HG03103 (cell line): ENCODE measurements around the gene IGFLR1.
A peak's percentile ranks its signal among the peaks of the same experiment; 100 is the strongest.
"Not testable (repeated sequence)": the region's sequence is repeated elsewhere in the genome, so short reads cannot be mapped to it uniquely, and the experiment has no call there.

ENCODE experiments used
- ATAC-seq: cut with Tn5 transposase; IDR thresholded peaks from one replicate; pipeline ENCODE4 v1.9.1; 2021; ENCODE audit warnings: low read depth; ENCODE audit not compliant: unreplicated experiment

Gene IGFLR1

GRCh38 chr19:35777961-35778360 is 35.7 kb upstream of the IGFLR1 start:
- no peak for ATAC-seq

- no peak for ATAC-seq
Measured at GRCh38 chr19:35777086-35777841, 35.0 kb upstream of the IGFLR1 start.

- no peak for ATAC-seq
Measured at GRCh38 chr19:35776102-35776788, 34.0 kb upstream of the IGFLR1 start.

- ATAC-seq: peak; percentile 80
Measured at GRCh38 chr19:35775298-35776101, 33.2 kb upstream of the IGFLR1 start, which contains the start of gene ARHGAP33. Gene ARHGAP33, plus strand, starts transcription at chr19:35775564. Its CDS starts 95 bp downstream, at chr19:35775659.

- no peak for ATAC-seq
Measured at GRCh38 chr19:35775046-35775297, 32.7 kb upstream of the IGFLR1 start.

- no peak for ATAC-seq
Measured at GRCh38 chr19:35774274-35775045, 32.2 kb upstream of the IGFLR1 start.

- no peak for ATAC-seq
Measured at GRCh38 chr19:35773020-35773806, 31.0 kb upstream of the IGFLR1 start.

GRCh38 chr19:35772362-35772761 is 30.1 kb upstream of the IGFLR1 start:
- not testable (repeated sequence) for ATAC-seq

- ATAC-seq: no peak
Measured at GRCh38 chr19:35768082-35768421, 25.8 kb upstream of the IGFLR1 start.

- ATAC-seq: no peak
Measured at GRCh38 chr19:35767288-35768081, 25.2 kb upstream of the IGFLR1 start.

- no peak for ATAC-seq
Measured at GRCh38 chr19:35766571-35767104, 24.4 kb upstream of the IGFLR1 start.

- no peak for ATAC-seq
Measured at GRCh38 chr19:35764432-35765315, 22.4 kb upstream of the IGFLR1 start.

GRCh38 chr19:35760711-35761349 is 18.6 kb upstream of the IGFLR1 start:
- ATAC-seq: no peak

- no peak for ATAC-seq
Measured at GRCh38 chr19:35759697-35760096, 17.4 kb upstream of the IGFLR1 start.

GRCh38 chr19:35757749-35758608 is 15.7 kb upstream of the IGFLR1 start, which contains the start of gene PROSER3:
Gene PROSER3, plus strand, starts transcription at chr19:35758176. Its CDS starts 40 bp downstream, at chr19:35758216.
- peak; percentile 97 for ATAC-seq

- ATAC-seq: no peak
Measured at GRCh38 chr19:35757231-35757748, 15.0 kb upstream of the IGFLR1 start.
